Erythroblast (primary cell): ENCODE data around the gene CHMP5.

Experiments used
- GATA1 ChIP-seq: IDR thresholded peaks from 2 replicates; pipeline ENCODE4 v1.6.1; 2011; ENCODE audit warnings: low read depth, mild to moderate bottlenecking, control low read depth, low read length, moderate library complexity
- POLR2A ChIP-seq: IDR thresholded peaks from 2 replicates; pipeline ENCODE4 v1.6.1; 2011; ENCODE audit warnings: mild to moderate bottlenecking, low read length

DNA sequence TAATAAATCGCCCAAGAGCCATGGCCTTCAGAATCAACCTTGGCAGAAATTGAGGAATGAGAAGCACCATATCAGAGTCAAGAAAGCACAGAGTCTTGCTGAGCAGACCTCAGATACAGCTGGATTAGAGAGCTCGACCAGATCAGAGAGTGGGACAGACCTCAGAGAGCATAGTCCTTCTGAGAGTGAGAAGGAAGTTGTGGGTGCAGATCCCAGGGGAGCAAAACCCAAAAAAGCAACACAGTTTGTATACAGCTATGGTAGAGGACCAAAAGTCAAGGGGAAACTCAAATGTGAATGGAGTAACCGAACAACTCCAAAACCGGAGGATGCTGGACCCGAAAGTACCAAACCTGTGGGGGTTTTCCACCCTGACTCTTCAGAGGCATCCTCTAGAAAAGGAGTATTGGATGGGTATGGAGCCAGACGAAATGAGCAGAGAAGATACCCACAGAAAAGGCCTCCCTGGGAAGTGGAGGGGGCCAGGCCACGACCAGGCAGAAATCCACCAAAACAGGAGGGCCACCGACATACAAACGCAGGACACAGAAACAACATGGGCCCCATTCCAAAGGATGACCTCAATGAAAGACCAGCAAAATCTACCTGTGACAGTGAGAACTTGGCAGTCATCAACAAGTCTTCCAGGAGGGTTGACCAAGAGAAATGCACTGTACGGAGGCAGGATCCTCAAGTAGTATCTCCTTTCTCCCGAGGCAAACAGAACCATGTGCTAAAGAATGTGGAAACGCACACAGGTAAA lies 30.0 kb downstream of the CHMP5 start:
- TF ChIP-seq POLR2A (no peak), GATA1 (no peak)
